Activated naive CD4-positive, alpha-beta T cell treated with anti-CD3 and anti-CD28 coated beads for 36 hours (primary cell): ENCODE results near the gene SERPINB2. TPM values are rescaled to one million over a fixed set of nuclear protein-coding genes. Genes with fewer than 3 reads are reported as not detected.

Experiments used
- CTCF ChIA-PET: fragments of 350-600 bp; sonication (Branson Sonifier 250); formaldehyde crosslinking; loops from one replicate; lab custom pipeline; 2021; ENCODE audit warnings: antibody characterized with exemption; lab: Charles Lee
- DNase-seq: peaks from one replicate; pipeline ENCODE4 v3.0.0-alpha.2; 2020
- H3K27ac Mint-ChIP-seq: one replicate; pipeline ENCODE4 v1.8.0; 2021; ENCODE audit warnings: mild to moderate bottlenecking, mixed read lengths
- H3K27me3 Mint-ChIP-seq: one replicate; pipeline ENCODE4 v1.8.0; 2021; ENCODE audit warnings: low read depth, mixed read lengths
- H3K36me3 Mint-ChIP-seq: one replicate; pipeline ENCODE4 v1.8.0; 2021; ENCODE audit warnings: low read depth, mixed read lengths
- H3K4me1 Mint-ChIP-seq: one replicate; pipeline ENCODE4 v1.8.0; 2021; ENCODE audit warnings: low read depth, mixed read lengths
- H3K4me3 Mint-ChIP-seq: one replicate; pipeline ENCODE4 v1.8.0; 2021; ENCODE audit warnings: mild to moderate bottlenecking, moderate library complexity, mixed read lengths
- H3K9me3 Mint-ChIP-seq: one replicate; pipeline ENCODE4 v1.8.0; 2021; ENCODE audit warnings: mixed read lengths
- intact Hi-C: fragments of 100-400 bp; cut with micrococcal nuclease; formaldehyde crosslinking; loops from one replicate; pipeline ENCODE4 v1.15.1; 2023
- total RNA-seq, 2 experiments: library from RNA; stranded (reverse); gene quantifications; one replicate each; pipeline ENCODE4 v1.2.3, GENCODE V29; 2021

Gene SERPINB2
- total RNA-seq, 2 experiments from 2014 or later: not detected

- CTCF ChIA-PET: interaction anchor here (1.6 kb wide), 1 partner anchor 46 kb away, joined by 6 read pairs; no protein-coding TSS in a partner anchor
- peaks cover 12% of the 10 kb centered on the region for H3K27me3 Mint-ChIP-seq
- no peak overlapping the region for H3K27ac Mint-ChIP-seq
- no peak for DNase-seq
- intact Hi-C loops: loop anchor here (1.0 kb wide), 3 partner anchors 45 to 88 kb away; no protein-coding TSS in a partner anchor
- no peak overlapping the region for H3K4me3 Mint-ChIP-seq
- no peaks in the 10 kb centered on the region for H3K36me3 Mint-ChIP-seq
- no peaks in the 10 kb centered on the region for H3K9me3 Mint-ChIP-seq
- H3K4me1 Mint-ChIP-seq: peaks cover 4% of the 10 kb centered on the region
Observed at GRCh38 chr18:63890950-63891304, 3.4 kb downstream of the SERPINB2 start.

- DNase-seq: no peak
- intact Hi-C loops: no loop called here
- Mint-ChIP-seq H3K27me3 (peaks cover 8% of the 10 kb centered on the region), H3K9me3 (no peaks in the 10 kb centered on the region), H3K4me1 (peaks cover 1% of the 10 kb centered on the region), H3K4me3 (no peak overlapping the region), H3K36me3 (no peaks in the 10 kb centered on the region), H3K27ac (no peak overlapping the region)
- CTCF ChIA-PET: interaction anchor here (0.6 to 2.6 kb wide), 4 partner anchors 37 to 123 kb away, joined by 4 to 7 read pairs (median 6); no protein-coding TSS in a partner anchor
Observed at GRCh38 chr18:63892566-63892965, 5.1 kb downstream of the SERPINB2 start.

DNA sequence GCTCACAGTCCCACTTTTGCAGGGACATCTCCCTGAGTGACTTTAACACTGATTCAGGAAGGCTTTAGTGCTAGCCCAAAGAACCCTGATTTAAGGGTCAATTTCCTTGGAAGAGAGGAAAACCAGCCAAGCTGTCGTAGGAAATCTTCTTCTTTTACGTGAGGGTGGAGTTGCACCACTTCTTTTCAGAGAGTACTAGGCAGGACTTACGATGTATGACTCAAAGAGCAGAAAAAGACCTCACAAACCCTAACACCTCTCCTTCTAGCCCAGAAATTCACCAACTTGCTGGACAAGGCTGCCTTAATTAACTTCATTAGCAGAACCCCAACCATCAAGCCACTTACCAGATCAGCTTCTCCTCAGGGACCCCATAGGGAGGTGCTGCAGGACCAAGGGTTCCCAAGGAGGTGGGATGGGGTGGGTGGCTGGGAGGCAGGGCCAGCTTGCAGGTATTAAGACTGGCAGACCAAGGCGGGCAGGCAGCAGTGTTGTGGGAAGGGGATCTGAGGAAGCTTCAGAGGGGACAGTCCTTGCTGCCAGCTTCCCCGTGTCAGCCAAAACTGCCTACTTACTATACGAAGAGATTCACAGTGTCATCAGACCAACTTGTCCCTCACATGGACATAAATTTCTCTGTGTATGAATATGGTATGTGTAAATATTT lies 6.7 kb downstream of the SERPINB2 start:
- DNase-seq: no peak
- Mint-ChIP-seq H3K36me3 (no peaks in the 10 kb centered on the region), H3K9me3 (no peaks in the 10 kb centered on the region), H3K4me3 (no peak overlapping the region), H3K4me1 (no peaks in the 10 kb centered on the region), H3K27ac (no peak overlapping the region), H3K27me3 (peaks cover 10% of the 10 kb centered on the region)
- intact Hi-C loops: no loop called here
- CTCF ChIA-PET: interaction anchor here (0.6 to 2.6 kb wide), 3 partner anchors 10 to 99 kb away, joined by 3 to 7 read pairs (median 4); no protein-coding TSS in a partner anchor

DNA sequence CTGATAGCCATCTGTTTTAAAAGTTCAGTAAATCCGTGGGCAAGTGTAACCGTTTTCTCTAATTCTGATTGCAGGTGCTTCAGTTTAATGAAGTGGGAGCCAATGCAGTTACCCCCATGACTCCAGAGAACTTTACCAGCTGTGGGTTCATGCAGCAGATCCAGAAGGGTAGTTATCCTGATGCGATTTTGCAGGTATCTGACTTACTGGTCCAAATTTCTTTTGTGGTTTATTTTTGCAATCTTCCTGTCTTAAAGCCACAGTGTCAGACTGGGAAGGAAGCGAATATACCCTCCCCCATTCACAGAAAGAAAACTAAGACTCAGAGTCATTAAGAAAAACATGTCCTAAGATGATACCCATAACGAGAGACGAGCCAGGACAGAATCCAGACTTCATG lies 7.7 kb downstream of the SERPINB2 start:
- Mint-ChIP-seq H3K4me1 (no peaks in the 10 kb centered on the region), H3K36me3 (no peaks in the 10 kb centered on the region), H3K9me3 (no peaks in the 10 kb centered on the region), H3K27ac (no peak overlapping the region), H3K4me3 (no peak overlapping the region), H3K27me3 (peaks cover 8% of the 10 kb centered on the region)
- intact Hi-C loops: no loop called here
- no peak for DNase-seq
- CTCF ChIA-PET: interaction anchor here (2.6 kb wide), 1 partner anchor 41 kb away, joined by 7 read pairs; no protein-coding TSS in a partner anchor

GRCh38 chr18:63897072-63897471 lies 9.6 kb downstream of the SERPINB2 start:
- H3K9me3 Mint-ChIP-seq: no peaks in the 10 kb centered on the region
- DNase-seq: no peak
- H3K36me3 Mint-ChIP-seq: no peaks in the 10 kb centered on the region
- H3K4me1 Mint-ChIP-seq: no peaks in the 10 kb centered on the region
- CTCF ChIA-PET: interaction anchor here (0.8 to 2.1 kb wide), 2 partner anchors 39 to 65 kb away, joined by 3 to 7 read pairs; no protein-coding TSS in a partner anchor
- no peak overlapping the region for H3K4me3 Mint-ChIP-seq
- intact Hi-C loops: no loop called here
- H3K27me3 Mint-ChIP-seq: peaks cover 11% of the 10 kb centered on the region
- H3K27ac Mint-ChIP-seq: no peak overlapping the region

GRCh38 chr18:63899206-63899605 lies 11.7 kb downstream of the SERPINB2 start:
- Mint-ChIP-seq H3K36me3 (no peaks in the 10 kb centered on the region), H3K27me3 (peaks cover 17% of the 10 kb centered on the region), H3K27ac (no peak overlapping the region), H3K9me3 (no peaks in the 10 kb centered on the region), H3K4me1 (no peaks in the 10 kb centered on the region), H3K4me3 (no peak overlapping the region)
- CTCF ChIA-PET: no interaction called here
- no peak for DNase-seq
- intact Hi-C loops: no loop called here

DNA sequence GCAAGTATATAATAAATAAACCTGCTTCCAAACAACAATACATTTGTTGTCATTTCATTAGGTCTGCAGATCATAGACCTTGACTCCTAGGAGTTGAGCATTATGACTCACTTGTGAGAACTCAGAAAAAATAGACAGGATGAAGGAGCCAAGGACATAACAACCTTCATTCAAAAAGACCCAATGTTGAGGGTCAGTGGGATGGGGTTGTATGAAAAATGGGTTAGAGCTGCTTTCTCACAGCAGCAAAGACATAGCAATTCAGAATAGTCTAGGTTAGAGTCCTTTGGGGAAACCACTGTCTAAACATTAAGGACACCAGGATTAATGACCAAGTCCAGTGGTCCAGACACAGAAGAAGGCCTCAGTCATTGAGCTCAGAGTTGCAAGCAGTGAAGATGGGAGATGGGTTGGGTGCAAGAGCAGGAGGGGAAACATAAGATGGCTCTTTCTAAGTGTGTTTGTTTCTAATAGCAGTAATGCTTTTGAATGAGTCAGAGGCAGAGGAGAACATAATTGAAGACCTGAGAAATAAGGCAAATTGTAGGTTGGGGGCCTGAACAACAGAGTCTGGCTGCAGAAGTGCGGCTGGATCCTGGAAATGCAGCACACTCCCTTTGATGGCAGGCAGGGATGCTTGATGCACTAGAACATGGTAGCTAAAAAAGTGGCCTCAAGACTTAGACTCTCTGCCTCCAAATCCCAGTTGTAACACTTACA lies 16.5 kb downstream of the SERPINB2 start:
- no peaks in the 10 kb centered on the region for H3K4me1 Mint-ChIP-seq
- H3K27ac Mint-ChIP-seq: no peak overlapping the region
- no peak for DNase-seq
- no peak overlapping the region for H3K4me3 Mint-ChIP-seq
- H3K9me3 Mint-ChIP-seq: no peaks in the 10 kb centered on the region
- H3K36me3 Mint-ChIP-seq: no peaks in the 10 kb centered on the region
- peaks cover 22% of the 10 kb centered on the region for H3K27me3 Mint-ChIP-seq
- CTCF ChIA-PET: interaction anchor here (1.1 kb wide), 1 partner anchor 10 kb away, joined by 3 read pairs; no protein-coding TSS in a partner anchor
- intact Hi-C loops: no loop called here

- intact Hi-C loops: no loop called here
- DNase-seq: no peak
- H3K9me3 Mint-ChIP-seq: no peaks in the 10 kb centered on the region
- H3K36me3 Mint-ChIP-seq: no peaks in the 10 kb centered on the region
- no peak overlapping the region for H3K4me3 Mint-ChIP-seq
- H3K27ac Mint-ChIP-seq: no peak overlapping the region
- CTCF ChIA-PET: interaction anchor here (1.1 kb wide), 1 partner anchor 11 kb away, joined by 3 read pairs; no protein-coding TSS in a partner anchor
- no peaks in the 10 kb centered on the region for H3K4me1 Mint-ChIP-seq
- H3K27me3 Mint-ChIP-seq: peaks cover 22% of the 10 kb centered on the region
Observed at GRCh38 chr18:63904694-63905093, 17.2 kb downstream of the SERPINB2 start.

GRCh38 chr18:63905361-63905760 lies 17.9 kb downstream of the SERPINB2 start:
- no peak for DNase-seq
- no peaks in the 10 kb centered on the region for H3K4me1 Mint-ChIP-seq
- H3K27me3 Mint-ChIP-seq: peaks cover 22% of the 10 kb centered on the region
- intact Hi-C loops: no loop called here
- no peaks in the 10 kb centered on the region for H3K36me3 Mint-ChIP-seq
- CTCF ChIA-PET: no interaction called here
- no peaks in the 10 kb centered on the region for H3K9me3 Mint-ChIP-seq
- no peak overlapping the region for H3K4me3 Mint-ChIP-seq
- H3K27ac Mint-ChIP-seq: no peak overlapping the region

- DNase-seq: no peak
- Mint-ChIP-seq H3K36me3 (no peaks in the 10 kb centered on the region), H3K4me1 (no peaks in the 10 kb centered on the region), H3K27me3 (peaks cover 24% of the 10 kb centered on the region), H3K4me3 (no peak overlapping the region), H3K27ac (no peak overlapping the region), H3K9me3 (no peaks in the 10 kb centered on the region)
- CTCF ChIA-PET: no interaction called here
- intact Hi-C loops: no loop called here
Observed at GRCh38 chr18:63906056-63906455, 18.6 kb downstream of the SERPINB2 start.

DNA sequence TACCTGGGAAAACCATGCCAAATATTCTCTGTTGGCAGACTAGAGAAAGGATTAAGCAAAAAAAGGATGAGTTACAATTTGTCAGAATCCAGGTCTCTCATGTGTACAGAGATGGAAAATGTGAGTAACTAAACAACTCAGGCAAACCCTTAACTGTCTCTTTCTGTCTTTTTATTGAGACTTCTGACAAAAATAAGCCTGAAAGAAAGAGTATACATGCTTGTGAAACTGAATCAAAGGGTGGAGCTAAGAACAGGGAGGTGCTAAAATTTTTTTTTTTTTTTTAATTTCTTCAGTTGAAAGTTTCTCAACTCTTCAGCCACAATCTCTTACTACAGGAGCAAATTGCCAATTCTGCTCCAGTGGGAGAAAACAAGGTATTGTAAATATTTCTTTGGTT lies 20.2 kb downstream of the SERPINB2 start, which contains the start of gene SERPINB10:
Gene SERPINB10 (plus strand): TSS at position 295 of the 400 bp plus-strand sequence. CDS start 7,553 bp downstream, outside the sequence.
- intact Hi-C loops: no loop called here
- peaks cover 32% of the 10 kb centered on the region for H3K27me3 Mint-ChIP-seq
- CTCF ChIA-PET: interaction anchor here (1.4 kb wide), 1 partner anchor 87 kb away, joined by 3 read pairs; no protein-coding TSS in a partner anchor
- H3K36me3 Mint-ChIP-seq: no peaks in the 10 kb centered on the region
- H3K4me1 Mint-ChIP-seq: no peaks in the 10 kb centered on the region
- no peak within 1 kb of the TSS for H3K27ac Mint-ChIP-seq
- H3K4me3 Mint-ChIP-seq: no peak within 1 kb of the TSS
- DNase-seq: no peak
- no peaks in the 10 kb centered on the region for H3K9me3 Mint-ChIP-seq

- DNase-seq: no peak
- intact Hi-C loops: no loop called here
- no peak overlapping the region for H3K27ac Mint-ChIP-seq
- H3K4me1 Mint-ChIP-seq: no peaks in the 10 kb centered on the region
- CTCF ChIA-PET: interaction anchor here (1.3 kb wide), 1 partner anchor 27 kb away, joined by 4 read pairs; no protein-coding TSS in a partner anchor
- H3K36me3 Mint-ChIP-seq: no peaks in the 10 kb centered on the region
- no peaks in the 10 kb centered on the region for H3K9me3 Mint-ChIP-seq
- H3K4me3 Mint-ChIP-seq: no peak overlapping the region
- H3K27me3 Mint-ChIP-seq: peaks cover 37% of the 10 kb centered on the region
Observed at GRCh38 chr18:63908858-63909257, 21.4 kb downstream of the SERPINB2 start.
